TTC549 (cell line): ENCODE results near the gene CPNE6.

Source experiments
- FAIRE-seq: peaks from 2 replicates; lab custom pipeline; 2012; peaks lifted over from hg19 to GRCh38; lab: Jason Lieb, UNC

The CPNE6 gene

DNA sequence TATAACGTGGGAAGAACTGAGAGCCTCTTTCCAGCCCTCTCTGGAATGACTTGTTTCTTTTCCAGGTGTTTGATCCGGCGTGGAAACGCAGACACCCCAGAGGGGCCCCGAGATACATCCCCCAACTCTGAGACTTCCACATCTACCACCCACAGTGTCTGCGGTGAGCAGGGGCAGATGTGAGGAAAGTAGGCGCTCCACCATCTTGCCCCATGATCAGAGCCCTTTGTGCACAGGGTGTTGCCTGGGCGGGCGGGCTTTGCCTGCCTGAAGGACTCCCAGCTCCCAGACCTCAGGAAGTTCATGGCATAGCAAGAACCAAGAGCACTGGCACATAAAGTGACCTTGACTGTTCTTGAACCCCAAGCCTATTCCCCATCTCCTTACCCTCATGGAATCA, 16.7 kb upstream of the CPNE6 start:
- no peak for FAIRE-seq

DNA sequence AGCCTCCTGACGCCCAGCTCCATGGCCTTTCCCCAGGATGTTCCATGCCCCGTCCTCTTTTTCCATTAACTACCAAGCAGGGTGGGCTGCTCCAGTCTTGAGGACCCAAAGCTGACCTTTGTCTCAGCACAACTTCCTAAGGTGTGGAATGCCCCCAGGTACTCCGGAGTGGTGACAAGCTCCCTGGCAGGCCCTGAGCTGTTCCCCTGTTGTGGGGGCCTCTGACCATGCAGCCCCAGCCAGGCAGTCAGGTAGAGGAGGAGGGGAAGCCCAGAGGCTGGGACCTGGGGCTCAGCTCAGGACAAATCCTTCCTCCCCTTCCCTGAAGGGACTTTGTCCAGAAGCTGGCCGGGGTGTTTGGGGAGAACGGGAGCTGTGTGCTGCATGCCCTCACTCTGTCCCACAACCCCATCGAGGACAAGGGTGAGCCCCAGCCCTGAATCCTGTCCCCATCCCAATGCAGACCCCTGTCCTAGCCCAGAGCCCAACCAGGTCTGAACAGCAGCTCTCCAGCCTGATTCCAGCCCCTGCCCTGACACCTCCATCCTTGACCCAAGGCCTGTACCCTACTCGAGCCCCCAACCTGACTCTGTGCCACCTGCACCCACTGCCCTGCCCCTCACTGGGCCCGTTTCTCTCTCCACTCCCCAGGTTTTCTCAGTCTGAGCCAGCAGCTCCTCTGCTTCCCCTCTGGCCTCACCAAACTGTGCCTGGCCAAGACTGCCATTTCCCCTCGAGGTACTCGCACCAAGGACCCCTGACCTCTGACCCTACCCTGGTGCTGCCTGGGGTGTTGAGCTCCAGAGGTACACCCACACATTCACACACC, 15.2 kb upstream of the CPNE6 start:
- FAIRE-seq = no peak

DNA sequence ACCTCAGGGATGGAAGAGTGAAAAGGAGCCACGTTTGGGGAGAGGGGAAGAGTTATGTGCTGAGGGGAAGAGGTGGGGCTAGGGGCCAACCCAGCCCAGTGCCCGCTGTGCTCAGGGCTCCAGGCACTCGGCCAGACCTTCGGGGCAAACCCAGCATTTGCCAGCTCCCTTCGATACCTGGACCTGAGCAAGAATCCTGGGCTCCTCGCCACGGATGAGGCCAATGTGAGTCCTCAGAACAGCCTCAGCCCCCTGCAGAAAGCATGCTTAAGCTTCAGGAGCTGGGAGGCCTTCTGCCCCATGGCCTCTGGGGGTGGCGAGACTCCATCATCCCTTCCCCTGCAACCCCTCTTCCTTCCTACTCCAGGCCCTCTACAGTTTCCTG, 14.6 kb upstream of the CPNE6 start:
- no peak for FAIRE-seq

DNA sequence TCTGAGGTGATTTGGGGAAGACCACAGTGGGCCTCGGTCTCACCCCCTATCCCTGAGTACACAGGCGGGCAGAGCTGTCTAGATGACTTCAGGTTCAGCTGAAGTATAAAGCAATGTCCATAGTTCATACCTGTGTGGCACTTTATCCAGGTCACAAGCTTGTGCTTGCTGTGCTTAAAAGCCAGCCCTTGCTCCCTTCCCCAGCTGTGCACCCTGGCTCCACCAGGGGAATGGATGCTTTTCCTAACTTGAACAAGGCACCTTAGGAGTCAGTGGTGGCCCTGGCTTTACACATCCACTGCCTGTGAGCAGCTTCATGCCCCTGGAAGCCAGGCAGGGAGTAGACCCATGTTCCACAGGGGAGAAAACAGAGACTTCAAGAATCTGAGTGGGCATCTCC, 14.1 kb upstream of the CPNE6 start:
- no peak for FAIRE-seq

DNA sequence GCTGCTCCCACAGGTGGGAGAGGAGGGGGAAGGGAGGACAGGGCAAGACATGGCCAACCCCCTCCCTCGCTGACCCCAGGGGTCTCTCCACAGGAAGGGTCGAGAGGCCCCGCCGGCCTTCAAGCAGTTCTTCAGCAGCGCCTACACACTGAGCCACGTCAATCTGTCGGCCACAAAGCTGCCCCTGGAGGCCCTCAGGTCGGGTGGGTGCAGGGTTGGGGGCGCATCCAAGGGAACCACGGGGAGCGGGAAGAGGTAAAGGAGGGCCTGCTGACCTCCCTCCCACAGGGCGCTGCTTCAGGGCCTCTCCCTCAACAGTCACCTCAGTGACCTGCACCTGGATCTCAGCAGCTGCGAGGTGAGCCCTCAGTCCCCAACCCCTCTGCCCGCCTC, 13.5 kb upstream of the CPNE6 start:
- no peak for FAIRE-seq

DNA sequence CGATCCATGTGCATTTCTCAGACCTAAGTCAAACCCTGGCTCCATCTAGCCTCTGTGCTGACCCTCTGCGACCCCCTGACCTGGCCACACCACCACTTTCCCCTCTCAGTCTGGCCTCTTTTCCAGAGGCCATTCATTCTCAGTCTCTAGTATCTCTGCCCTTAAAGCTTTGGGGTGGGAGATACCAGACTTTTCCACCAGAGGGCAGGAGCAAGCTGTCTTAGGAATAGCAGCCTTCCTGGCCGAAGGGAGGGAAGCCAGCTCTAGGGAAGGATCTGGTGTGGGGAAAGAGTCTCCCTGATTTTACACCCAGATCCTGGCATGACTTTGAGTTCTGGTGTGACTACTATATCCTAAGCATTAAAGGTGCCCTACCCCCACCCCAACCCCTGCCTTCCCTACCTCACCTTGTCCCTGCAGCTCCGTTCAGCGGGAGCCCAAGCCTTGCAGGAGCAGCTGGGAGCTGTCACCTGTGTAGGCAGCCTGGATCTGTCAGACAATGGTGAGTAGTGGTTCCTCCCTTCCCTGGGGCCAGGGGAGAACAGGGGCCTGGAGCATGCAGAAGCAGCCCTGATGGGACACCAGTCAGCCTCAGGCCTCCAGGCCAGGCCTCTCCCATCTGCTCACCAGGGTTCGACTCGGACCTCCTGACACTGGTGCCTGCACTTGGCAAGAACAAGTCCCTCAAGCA, 13.0 kb upstream of the CPNE6 start:
- FAIRE-seq = no peak

DNA sequence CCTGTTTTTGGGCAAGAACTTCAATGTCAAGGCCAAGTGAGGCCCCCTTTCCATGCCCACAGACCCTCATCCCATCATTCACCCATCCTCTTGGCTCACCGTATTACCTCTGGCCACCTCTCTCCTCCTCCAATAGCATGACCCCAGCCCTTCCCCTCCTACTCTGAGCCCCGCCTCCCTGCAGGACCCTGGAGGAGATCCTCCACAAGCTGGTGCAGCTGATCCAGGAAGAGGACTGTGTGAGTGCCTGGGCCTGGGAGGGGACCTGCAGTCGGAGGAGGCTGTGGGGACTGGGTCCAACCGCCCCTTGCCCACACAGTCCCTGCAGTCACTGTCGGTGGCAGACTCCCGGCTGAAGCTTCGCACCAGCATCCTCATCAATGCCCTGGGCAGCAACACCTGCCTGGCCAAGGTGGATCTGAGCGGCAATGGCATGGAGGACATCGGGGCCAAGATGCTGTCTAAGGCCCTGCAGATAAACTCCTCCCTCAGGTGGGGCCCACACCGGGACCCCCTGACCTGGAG, 12.3 kb upstream of the CPNE6 start:
- FAIRE-seq = no peak

DNA sequence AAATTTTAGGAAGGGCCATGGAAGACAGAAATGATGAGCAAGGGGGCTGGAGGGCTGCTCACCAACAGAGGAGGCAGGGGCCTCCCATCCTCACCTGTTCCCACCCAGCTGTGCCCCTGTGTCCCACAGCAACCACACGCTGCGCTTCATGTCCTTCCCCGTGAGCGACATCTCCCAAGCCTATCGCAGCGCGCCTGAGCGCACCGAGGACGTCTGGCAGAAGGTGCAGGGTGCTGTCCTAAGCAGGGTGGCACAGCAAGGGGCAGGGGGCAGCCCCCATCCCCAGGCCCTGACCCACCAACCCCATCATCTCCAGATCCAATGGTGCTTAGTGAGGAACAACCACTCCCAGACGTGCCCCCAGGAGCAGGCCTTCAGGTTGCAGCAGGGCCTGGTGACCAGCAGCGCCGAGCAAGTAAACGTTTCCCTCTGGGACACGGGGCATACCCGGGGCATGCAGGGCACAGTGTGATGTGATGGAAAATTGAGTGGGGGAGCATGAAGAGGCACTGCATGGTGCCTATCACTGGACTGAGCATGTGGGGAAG, 11.4 kb upstream of the CPNE6 start:
- FAIRE-seq = no peak

DNA sequence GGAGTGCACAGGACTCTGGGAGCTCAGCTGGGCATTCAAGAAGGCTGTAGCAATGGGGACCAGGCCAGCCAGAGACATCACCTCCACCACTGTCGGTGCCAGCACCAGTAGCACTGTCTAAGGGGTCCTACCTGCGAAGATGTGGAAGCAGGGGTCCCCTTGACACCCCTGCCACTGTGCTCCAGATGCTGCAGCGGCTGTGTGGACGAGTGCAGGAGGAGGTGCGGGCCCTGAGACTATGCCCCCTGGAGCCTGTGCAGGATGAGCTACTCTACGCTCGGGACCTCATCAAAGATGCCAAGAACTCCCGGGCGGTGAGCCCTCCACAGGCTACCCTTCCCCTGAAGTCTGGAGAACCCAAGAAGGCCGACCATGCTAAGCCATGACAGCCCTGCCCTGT, 10.9 kb upstream of the CPNE6 start:
- FAIRE-seq = no peak

DNA sequence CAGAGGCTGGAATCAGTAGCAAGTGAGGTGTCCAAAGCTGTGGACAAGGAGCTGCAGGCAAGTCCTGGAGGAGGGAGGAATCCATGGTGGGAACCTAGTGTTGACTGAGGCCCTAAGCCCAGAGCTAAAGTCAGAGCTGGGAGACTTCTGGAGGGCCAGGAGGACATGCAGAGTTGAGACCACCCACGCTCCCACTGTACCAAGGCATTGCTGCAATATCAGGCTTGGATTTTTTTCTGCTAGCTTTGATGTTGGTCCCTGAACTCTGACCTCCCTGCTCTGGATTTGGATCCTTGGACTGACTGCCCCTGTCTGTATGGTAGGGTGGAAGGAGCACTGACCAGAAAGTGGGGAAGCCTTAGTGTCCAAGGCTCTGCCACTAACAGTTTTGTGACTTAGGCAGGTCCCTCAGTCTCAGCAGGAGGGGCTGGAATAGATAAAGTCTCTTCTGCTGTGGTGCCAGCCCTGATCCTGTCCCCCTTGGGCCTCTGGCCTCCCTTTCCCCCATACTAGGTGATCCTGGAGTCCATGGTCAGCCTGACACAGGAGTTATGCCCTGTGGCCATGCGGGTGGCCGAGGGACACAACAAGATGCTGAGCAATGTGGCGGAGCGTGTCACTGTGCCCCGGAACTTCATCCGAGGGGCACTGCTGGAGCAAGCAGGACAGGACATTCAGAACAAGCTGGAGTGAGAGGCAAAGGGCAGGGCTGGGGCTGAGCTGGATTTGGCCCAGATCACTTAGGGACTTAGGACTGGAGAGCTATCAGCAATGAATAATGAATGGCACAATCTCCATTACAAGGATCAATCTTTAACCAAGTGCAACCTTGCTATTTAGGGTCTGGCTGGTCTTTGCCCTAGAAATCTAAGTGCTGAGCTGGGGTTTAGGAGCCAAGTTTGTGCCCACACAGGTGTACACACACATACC, 10.1 kb upstream of the CPNE6 start:
- no peak for FAIRE-seq

DNA sequence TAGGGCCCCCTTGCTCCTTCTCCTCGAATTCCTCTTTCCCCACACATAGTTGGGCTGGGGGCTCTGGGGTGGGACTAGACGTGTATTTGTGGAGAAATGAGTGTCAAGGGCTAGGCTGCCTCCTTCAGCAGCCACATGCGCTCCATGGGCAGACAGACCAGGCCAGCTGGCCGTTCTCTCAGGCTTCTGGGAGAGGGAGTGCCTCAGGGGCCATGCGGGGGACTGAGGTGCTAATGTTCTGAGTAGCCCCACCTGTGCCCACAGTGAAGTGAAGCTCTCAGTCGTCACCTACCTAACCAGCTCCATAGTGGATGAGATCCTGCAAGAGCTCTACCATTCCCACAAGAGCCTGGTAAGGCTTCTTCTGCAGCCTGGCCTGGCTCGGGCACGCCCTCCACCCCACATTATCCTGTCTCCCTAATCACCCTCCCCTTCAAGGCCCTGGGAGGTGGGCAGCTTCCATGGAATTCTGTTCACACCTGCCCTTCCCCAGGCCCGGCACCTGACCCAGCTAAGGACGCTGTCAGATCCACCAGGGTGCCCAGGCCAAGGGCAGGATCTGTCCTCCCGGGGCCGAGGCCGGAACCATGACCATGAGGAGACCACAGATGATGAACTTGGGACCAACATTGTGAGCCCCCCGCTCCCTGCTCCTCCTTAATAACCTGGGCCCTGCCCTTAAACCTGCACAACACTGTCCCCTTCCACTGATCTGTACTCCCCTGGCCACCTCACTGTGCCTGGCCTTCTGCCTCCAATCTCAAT, 9.0 kb upstream of the CPNE6 start:
- FAIRE-seq = no peak

DNA sequence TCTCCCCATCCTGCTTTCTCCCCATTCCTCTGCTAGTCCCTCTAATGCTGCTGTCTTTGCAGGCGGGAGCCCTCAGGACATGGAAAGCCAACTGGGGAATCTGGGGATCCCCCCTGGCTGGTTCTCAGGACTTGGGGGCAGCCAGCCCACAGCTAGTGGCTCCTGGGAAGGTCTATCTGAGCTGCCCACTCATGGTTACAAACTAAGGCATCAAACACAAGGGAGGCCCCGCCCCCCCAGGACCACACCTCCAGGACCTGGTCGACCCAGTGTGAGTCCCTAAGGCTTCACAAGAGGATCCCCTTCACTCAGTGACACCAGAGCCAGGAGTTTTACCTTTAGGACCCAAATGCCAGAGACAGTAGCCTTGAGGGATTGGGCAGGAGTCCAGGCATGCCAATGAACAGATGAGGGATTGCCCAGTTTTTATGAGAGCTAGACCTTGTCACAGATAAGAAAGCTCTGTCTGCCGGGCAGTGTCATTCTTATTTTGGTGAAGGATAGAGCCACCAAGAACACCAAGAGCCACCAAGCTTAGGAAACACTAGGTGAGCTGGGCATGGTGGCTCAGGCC, 8.0 kb upstream of the CPNE6 start:
- no peak for FAIRE-seq

DNA sequence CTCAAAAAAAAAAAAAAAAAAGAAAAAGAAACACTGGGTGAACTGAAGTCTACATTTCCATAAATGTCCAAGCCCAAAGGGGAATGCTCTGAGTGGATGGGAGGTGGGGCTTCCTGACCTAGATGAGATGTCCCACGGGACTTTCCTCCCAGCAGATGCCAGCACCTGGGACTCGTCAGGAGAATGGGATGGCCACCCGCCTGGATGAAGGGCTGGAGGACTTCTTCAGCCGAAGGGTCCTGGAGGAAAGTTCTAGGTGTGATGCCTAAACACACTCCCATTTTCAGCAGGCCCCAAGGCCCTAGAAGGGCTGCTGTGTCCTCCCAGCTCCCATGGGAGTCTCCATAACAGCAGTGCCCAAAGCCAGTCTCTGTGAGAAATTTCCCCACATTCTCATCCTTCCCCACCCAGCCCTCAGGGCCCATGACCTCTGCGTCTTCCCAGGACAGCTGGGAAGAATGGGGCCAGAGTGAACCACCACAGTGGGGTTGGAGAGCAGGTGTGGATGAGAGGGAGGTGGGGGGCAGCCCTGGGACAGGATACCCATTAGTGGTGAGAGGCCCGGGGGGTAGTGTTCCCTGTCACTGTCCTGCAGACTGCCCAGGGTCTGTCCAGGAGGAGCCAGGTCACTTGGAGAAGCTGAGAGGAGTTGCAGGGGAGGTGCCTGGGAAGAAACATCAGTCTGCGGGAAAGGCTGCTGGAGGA, 7.1 kb upstream of the CPNE6 start:
- no peak for FAIRE-seq

DNA sequence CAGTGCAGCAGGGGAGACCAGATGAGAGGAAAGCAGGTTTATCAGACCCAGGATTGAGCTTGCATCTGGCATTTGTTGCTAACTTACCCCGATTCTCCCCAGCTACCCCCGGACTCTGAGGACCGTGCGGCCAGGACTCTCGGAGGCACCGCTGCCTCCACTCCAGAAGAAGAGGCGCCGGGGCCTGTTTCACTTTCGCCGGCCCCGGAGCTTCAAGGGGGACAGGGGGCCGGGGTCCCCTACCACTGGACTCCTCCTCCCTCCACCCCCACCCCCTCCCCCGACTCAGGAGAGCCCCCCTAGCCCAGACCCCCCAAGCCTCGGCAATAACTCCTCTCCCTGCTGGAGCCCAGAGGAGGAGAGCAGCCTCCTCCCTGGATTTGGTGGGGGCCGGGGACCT, 6.5 kb upstream of the CPNE6 start:
- no peak for FAIRE-seq

DNA sequence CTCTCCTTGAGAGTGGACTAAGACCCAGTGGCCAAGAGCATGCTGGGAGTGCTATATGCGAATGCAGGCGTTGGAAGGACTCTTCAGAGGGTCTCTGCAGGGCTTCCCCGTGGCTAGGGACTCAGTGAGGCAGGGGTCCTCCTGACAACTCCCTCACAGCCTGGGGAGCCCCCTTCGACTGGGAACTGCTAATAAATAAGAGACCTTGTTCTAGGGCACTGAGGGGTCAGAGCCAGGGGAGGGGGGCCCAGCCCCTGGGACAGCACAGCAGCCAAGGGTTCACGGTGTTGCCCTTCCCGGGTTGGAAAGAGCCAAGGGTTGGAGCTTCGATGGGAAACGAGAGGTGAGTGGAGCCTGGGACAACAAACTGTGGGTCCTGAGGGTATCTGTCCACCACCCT, 6.0 kb upstream of the CPNE6 start:
- no peak for FAIRE-seq

DNA sequence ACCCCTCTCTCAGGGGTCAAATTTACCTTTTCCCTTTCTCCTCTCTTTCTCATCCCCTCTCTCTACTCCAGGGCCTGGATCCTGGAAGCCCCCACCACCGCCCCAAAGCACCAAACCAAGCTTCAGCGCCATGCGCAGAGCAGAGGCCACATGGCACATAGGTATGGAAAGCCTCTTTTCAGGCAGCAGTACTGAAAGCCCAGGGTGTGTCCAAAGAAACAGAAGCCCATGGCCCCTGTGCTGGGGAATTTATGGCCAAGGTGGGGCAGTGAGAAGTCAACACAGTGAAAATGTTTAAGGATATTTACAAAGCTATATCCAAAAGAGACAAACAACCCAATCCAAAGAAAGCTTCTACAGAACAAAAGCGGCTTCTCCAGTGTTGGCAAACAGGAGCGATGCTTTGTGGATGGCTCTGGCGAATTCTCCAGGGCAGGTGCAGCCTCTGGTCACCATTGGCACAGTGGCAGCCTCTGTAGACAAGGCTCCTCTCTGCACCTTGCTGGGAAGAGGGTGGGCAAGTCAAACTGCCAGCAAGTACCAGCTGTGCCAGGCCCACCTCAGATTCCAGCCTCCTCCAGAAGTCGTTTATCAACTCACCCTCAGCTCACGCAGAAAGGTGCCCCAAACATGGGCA, 4.7 kb upstream of the CPNE6 start:
- FAIRE-seq = no peak

DNA sequence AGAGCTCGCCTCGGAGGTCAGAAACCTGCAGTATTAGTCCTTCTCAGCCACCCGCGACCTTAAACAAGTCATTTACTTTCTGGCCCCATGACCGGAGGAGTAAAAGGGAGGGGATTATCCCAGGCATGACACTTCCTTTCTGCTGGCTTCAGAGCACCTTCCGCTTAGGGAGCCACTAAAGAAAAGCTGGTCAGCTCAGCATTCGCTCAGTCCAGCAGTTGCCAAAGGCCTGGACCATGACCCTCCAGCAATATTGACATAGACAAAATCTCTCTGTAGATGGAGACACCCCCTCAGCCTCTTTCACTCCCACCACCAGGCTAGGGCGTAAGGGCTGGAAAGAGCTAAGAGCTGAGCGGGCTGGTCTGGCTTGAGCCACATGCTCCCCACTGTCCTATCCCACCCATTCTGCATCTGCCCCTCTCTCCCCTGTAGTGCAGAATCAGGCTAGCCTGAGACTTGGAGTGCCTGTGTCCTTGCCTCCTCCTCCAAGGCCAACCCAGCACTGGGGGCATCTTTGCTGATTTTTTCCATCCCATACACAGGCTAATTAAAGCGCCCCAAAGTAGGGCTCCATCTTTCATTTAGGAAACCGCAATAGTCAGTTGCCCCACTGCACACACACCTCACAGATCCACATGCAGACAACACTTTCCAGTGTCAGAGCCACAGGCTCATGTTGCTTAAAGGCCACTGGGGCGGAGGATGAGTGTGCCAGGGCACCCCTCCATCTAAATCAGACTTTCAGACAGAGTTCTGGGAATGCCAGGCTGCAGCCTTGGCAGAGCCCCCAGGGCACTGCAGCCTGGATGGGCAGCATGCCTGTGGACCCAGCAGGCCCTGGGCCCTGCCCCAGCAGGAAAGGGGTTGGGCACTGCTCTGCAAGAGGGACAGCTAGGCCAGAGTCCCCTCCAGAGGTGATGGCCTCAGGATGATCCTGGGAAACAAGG, 4.0 kb upstream of the CPNE6 start:
- FAIRE-seq = no peak

DNA sequence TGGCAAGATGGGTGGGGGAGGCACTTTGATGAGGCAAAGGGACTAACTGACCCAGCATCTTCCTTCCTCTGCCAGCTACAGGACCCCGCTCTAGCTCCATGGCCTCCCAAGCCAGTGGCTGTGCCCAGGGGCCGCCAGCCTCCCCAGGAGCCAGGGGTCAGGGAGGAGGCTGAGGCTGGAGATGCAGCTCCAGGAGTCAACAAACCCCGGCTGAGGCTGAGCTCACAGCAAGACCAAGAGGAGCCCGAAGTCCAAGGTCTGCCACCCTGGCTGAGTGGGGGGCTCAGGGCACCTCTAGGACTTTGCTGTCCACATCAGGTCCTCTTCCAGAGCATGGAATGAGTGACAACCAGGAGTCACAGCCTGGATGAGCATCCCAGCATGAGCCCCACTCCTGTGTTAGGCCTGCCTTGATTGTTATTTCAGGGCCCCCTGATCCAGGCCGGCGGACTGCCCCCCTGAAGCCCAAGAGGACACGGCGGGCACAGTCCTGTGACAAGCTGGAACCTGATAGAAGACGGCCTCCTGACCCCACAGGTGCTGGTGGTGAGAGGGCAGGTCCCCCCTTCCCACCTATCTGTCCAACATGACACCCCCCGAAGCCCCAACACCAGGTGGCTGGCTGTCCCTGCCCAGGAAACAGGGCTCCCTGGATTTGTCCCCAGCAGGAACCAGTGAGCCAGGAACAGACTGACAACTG, 2.5 kb upstream of the CPNE6 start:
- FAIRE-seq = no peak

DNA sequence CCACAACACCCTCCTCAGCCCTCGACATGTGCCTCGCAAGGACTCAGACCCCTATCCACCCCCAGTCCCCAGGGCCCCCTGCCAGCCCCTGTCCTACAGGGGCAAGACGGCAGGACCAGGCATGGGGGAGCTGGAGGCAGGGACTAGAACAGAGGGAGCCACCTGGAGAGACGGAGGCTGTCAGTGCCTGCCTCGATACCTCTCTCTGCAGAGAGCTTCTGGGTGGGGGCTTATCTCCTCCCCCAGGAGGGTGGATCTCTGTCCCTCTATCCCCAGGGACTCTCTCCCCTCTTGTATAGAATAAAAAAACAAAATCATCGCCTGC, 2.0 kb upstream of the CPNE6 start:
- no peak for FAIRE-seq
